Endothelial cell of umbilical vein (primary cell): ENCODE measurements around the gene NECAB2. TPM values are rescaled to one million over a fixed set of nuclear protein-coding genes. Genes with fewer than 3 reads are reported as not detected.

Experiments used
- BruUV-seq: library from RNA; stranded (reverse); fragments of 400-500 nt; replicated peaks from 2 replicates; lab custom pipeline; 2021; lab: Mats Ljungman, UMichigan
- CTCF ChIA-PET: fragments of 300-600, 350-600 bp; sonication (Branson Sonifier 250); formaldehyde crosslinking; loops from one replicate; lab custom pipeline; 2021; ENCODE audit warnings: antibody characterized with exemption, inconsistent platforms; lab: Charles Lee
- POLR2A ChIA-PET: fragments of 300-600, 350-600 bp; sonication (Branson Sonifier 250); formaldehyde crosslinking; loops from one replicate; lab custom pipeline; 2021; ENCODE audit warnings: antibody characterized with exemption, inconsistent platforms; lab: Charles Lee
- DNase-seq: peaks from one replicate; pipeline ENCODE4 v3.0.0-alpha.2; 2011; ENCODE audit warnings: low read depth, low spot score
- FAIRE-seq: peaks from 2 replicates; lab custom pipeline; 2011; peaks lifted over from hg19 to GRCh38; lab: Jason Lieb, UNC
- H2AFZ ChIP-seq: 2 replicates; pipeline ENCODE4 v1.6.0; 2012; ENCODE audit warnings: low read depth, low read length, control low read depth, inconsistent platforms
- H3K27ac ChIP-seq: 2 replicates; pipeline ENCODE4 v1.5.1; 2011; ENCODE audit warnings: low read depth, mild to moderate bottlenecking, control low read depth, low read length, moderate library complexity; ENCODE audit not compliant: insufficient read depth
- H3K27me3 ChIP-seq, 2 experiments: 2 replicates each; pipeline versions ENCODE4 v1.6.0 to v1.6.1; 2011; ENCODE audit warnings: low read length in 2 of 2, mixed read lengths in 1 of 2; ENCODE audit not compliant: control insufficient read depth in 2 of 2, insufficient read depth in 2 of 2
- H3K36me3 ChIP-seq, 2 experiments: 2 replicates in 1 of 2; 3 replicates in 1 of 2; pipeline ENCODE4 v1.5.1; 2011; ENCODE audit warnings: low read length in 2 of 2, mild to moderate bottlenecking in 1 of 2, moderate library complexity in 1 of 2; ENCODE audit not compliant: control insufficient read depth in 2 of 2, insufficient read depth in 2 of 2; ENCODE audit errors: extremely low read depth in 1 of 2
- H3K4me1 ChIP-seq: 3 replicates; pipeline ENCODE4 v1.5.1; 2011; ENCODE audit warnings: mild to moderate bottlenecking, low read length; ENCODE audit not compliant: control insufficient read depth, insufficient read depth; ENCODE audit errors: extremely low read depth
- H3K4me2 ChIP-seq: 2 replicates; pipeline ENCODE4 v1.6.1; 2011; ENCODE audit warnings: low read length, control low read depth, mixed read lengths; ENCODE audit not compliant: insufficient read depth
- H3K4me3 ChIP-seq, 3 experiments: fragments of 200-600 bp in 1 of 3; sonication (generic), shearing (Covaris generic) in 1 of 3; replicated peaks in 1 of 3; 2 replicates each; pipeline ENCODE4 v1.5.1; 2011 to 2016; ENCODE audit warnings: control low read depth in 3 of 3, low read length in 3 of 3, mild to moderate bottlenecking in 2 of 3, inconsistent platforms in 1 of 3, low read depth in 1 of 3, moderate library complexity in 1 of 3; ENCODE audit not compliant: insufficient read depth in 1 of 3
- H3K79me2 ChIP-seq: 2 replicates; pipeline ENCODE4 v1.6.0; 2012; ENCODE audit warnings: low read length, inconsistent platforms; ENCODE audit not compliant: control insufficient read depth, insufficient read depth
- H3K9ac ChIP-seq: replicated peaks from 2 replicates; pipeline ENCODE3; 2011; ENCODE audit warnings: low read length, control low read depth; ENCODE audit not compliant: insufficient read depth; ENCODE audit errors: extremely low read depth
- H3K9me1 ChIP-seq: replicated peaks from 3 replicates; pipeline ENCODE4 v1.6.0; 2011; ENCODE audit warnings: mild to moderate bottlenecking, low read length; ENCODE audit not compliant: control insufficient read depth, insufficient read depth; ENCODE audit errors: extremely low read depth
- H3K9me3 ChIP-seq: replicated peaks from 2 replicates; pipeline ENCODE4 v1.5.1; 2012; ENCODE audit warnings: low read length, inconsistent platforms; ENCODE audit not compliant: control insufficient read depth, insufficient read depth
- H4K20me1 ChIP-seq: replicated peaks from 2 replicates; pipeline ENCODE3; 2011; ENCODE audit warnings: mild to moderate bottlenecking, low read length; ENCODE audit not compliant: control insufficient read depth, insufficient read depth; ENCODE audit errors: extremely low read depth
- EZH2 ChIP-seq: IDR thresholded peaks from 2 replicates; pipeline ENCODE4 v1.6.1; 2012; ENCODE audit warnings: borderline replicate concordance, low read depth, mild to moderate bottlenecking, moderate library complexity, low read length, inconsistent platforms; ENCODE audit not compliant: severe bottlenecking
- FOS ChIP-seq: IDR thresholded peaks from 2 replicates; pipeline ENCODE4 v1.6.1; 2011; ENCODE audit warnings: mild to moderate bottlenecking, low read length, moderate library complexity, borderline replicate concordance; ENCODE audit not compliant: insufficient read depth
- GATA2 ChIP-seq: IDR thresholded peaks from 2 replicates; pipeline ENCODE4 v1.7.0; 2011; ENCODE audit warnings: low read depth, mild to moderate bottlenecking, moderate library complexity, mixed read lengths, low read length; ENCODE audit not compliant: insufficient read length, insufficient read depth
- JUN ChIP-seq: IDR thresholded peaks from 2 replicates; pipeline ENCODE4 v1.6.1; 2011; ENCODE audit warnings: borderline replicate concordance, low read depth; ENCODE audit not compliant: insufficient read length, insufficient read depth
- MYC ChIP-seq: IDR thresholded peaks from one replicate; pipeline ENCODE4 v1.6.1; 2011; ENCODE audit warnings: mild to moderate bottlenecking, low read depth, low read length
- POLR2A ChIP-seq: IDR thresholded peaks from 2 replicates; pipeline ENCODE4 v1.6.1; 2012; ENCODE audit warnings: low read depth, mild to moderate bottlenecking, control low read depth, low read length
- POLR2AphosphoS5 ChIP-seq: IDR thresholded peaks from 2 replicates; pipeline ENCODE4 v1.6.1; 2012; ENCODE audit warnings: low read depth, mild to moderate bottlenecking, control low read depth, low read length, moderate library complexity; ENCODE audit not compliant: insufficient read depth
- dilution Hi-C: fragments of 300-500 bp; cut with MboI; formaldehyde crosslinking; loops from one replicate; pipeline ENCODE4 v1.15.0; 2019; ENCODE audit warnings: low sequenced_read_pairs; ENCODE audit not compliant: extremely low pct_ligation_motif_present
- intact Hi-C: fragments of 100-400 bp; cut with micrococcal nuclease; formaldehyde crosslinking; loops from one replicate; pipeline ENCODE4 v1.10.0; 2022
- polyA plus RNA-seq, 4 experiments: library from polyadenylated mRNA; depleted of rRNA in 3 of 4; stranded (reverse) in 3 of 4; unstranded in 1 of 4; fragments of >200 nt; gene quantifications; 2 replicates each; pipeline versions ENCODE4 v1.2.1 to v1.2.3, GENCODE V29; 2011 to 2012; ENCODE audit warnings: missing spikeins in 1 of 4
- total RNA-seq: library from RNA; stranded (reverse); gene quantifications from 2 replicates; pipeline ENCODE4 v1.2.3, GENCODE V29; 2021
- TF ChIP-seq, protein P1 (sequence below): IDR thresholded peaks from 2 replicates; pipeline ENCODE4 v1.6.1; 2011; ENCODE audit not compliant: insufficient read depth, insufficient read length
- TF ChIP-seq, protein P2 (sequence below), 2 donors: IDR thresholded peaks; 1 replicate in 1 of 2; 2 replicates in 1 of 2; pipeline ENCODE4 v1.5.1; 2011; ENCODE audit warnings: low read length in 2 of 2, mild to moderate bottlenecking in 2 of 2, moderate library complexity in 2 of 2, control low read depth in 1 of 2, inconsistent platforms in 1 of 2, low read depth in 1 of 2; ENCODE audit not compliant: insufficient read depth in 1 of 2; ENCODE audit errors: extremely low read depth in 1 of 2

NECAB2 gene
- total and polyA plus RNA-seq, 2 donors (not counting 3 experiments of a cell fraction or from before 2014, with no cell fraction given): 0.26 to 0.31 TPM

DNA sequence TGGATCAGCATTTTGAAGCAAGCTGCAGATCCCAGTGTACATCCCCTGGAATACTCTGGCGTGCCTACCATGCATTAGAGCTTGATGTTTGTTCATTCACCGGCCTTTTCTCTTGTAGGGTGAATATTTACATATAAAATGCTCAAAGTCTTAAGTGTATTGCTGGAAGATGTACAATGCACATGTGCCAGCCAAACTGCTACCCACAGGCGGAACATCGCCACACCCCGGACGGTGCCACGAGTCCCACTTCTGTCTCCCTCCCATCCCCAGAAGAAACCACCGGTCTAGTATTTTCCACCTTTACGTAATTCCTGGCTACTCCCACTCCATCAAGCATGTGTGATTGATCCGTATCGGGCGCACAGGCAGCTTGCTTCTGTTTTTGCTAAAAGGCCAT, 70.4 kb downstream of the NECAB2 start:
- no peaks in the 10 kb centered on the region for H4K20me1 ChIP-seq
- no peak overlapping the region for H3K4me3 ChIP-seq
- H3K9ac ChIP-seq: no peak overlapping the region
- no peaks in the 10 kb centered on the region for H3K9me1 ChIP-seq
- dilution Hi-C loops (no loop called here), intact Hi-C loops (no loop called here)
- TF ChIP-seq, protein P1, sequence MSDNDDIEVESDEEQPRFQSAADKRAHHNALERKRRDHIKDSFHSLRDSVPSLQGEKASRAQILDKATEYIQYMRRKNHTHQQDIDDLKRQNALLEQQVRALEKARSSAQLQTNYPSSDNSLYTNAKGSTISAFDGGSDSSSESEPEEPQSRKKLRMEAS: no peak
- TF ChIP-seq EZH2: no peak
- no peak for TF ChIP-seq MYC
- TF ChIP-seq FOS: no peak
- no peak for TF ChIP-seq POLR2A
- no peak for TF ChIP-seq JUN
- no peak overlapping the region for H3K4me2 ChIP-seq
- ChIA-PET POLR2A (no interaction called here), CTCF (no interaction called here)
- no peaks in the 10 kb centered on the region for H3K9me3 ChIP-seq
- no peak overlapping the region for H3K27ac ChIP-seq
- no peaks in the 10 kb centered on the region for H3K36me3 ChIP-seq
- no TSS peak for BruUV-seq
- H2AFZ ChIP-seq: no peak overlapping the region
- DNase-seq (no peak), FAIRE-seq (no peak)
- no peaks in the 10 kb centered on the region for H3K4me1 ChIP-seq
- H3K79me2 ChIP-seq: no peaks in the 10 kb centered on the region
- peaks cover 0 to 2% of the 10 kb centered on the region in 2 experiments for H3K27me3 ChIP-seq

DNA sequence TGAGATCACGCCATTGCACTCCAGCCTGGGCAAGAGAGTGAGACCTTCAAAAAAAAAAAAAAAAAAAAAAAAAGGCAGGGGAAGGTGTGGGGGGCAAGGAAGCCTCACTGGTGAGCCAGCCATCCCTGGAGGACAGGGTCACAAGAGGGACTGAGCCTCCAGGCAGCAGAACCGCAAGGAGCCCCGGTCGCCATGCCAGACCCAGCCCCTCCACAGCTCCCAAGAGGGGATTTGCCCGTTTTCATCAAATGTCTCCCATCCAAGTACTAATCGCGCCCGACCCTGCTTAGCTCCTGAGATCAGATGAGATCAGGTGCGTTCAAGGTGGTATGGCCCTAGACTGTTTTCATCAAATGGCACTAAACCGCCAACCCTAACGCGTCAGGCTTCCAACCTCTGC, 71.7 kb downstream of the NECAB2 start:
- H3K36me3 ChIP-seq: no peaks in the 10 kb centered on the region
- H3K79me2 ChIP-seq: no peaks in the 10 kb centered on the region
- dilution Hi-C loops (no loop called here), intact Hi-C loops (loop anchor here (5.0 kb wide), 1 partner anchor 82 kb away; no protein-coding TSS in a partner anchor)
- H3K9ac ChIP-seq: no peak overlapping the region
- BruUV-seq: no TSS peak
- peaks cover 0 to 4% of the 10 kb centered on the region in 2 experiments for H3K27me3 ChIP-seq
- H3K4me2 ChIP-seq: no peak overlapping the region
- no peak overlapping the region for H3K4me3 ChIP-seq
- FAIRE-seq: no peak
- no peak for DNase-seq
- no peak overlapping the region for H3K27ac ChIP-seq
- H3K9me3 ChIP-seq: no peaks in the 10 kb centered on the region
- H2AFZ ChIP-seq: no peak overlapping the region
- H3K4me1 ChIP-seq: no peaks in the 10 kb centered on the region
- CTCF ChIA-PET: no interaction called here
- POLR2A ChIA-PET: no interaction called here
- H3K9me1 ChIP-seq: no peaks in the 10 kb centered on the region
- no peaks in the 10 kb centered on the region for H4K20me1 ChIP-seq
- TF ChIP-seq, protein P2, sequence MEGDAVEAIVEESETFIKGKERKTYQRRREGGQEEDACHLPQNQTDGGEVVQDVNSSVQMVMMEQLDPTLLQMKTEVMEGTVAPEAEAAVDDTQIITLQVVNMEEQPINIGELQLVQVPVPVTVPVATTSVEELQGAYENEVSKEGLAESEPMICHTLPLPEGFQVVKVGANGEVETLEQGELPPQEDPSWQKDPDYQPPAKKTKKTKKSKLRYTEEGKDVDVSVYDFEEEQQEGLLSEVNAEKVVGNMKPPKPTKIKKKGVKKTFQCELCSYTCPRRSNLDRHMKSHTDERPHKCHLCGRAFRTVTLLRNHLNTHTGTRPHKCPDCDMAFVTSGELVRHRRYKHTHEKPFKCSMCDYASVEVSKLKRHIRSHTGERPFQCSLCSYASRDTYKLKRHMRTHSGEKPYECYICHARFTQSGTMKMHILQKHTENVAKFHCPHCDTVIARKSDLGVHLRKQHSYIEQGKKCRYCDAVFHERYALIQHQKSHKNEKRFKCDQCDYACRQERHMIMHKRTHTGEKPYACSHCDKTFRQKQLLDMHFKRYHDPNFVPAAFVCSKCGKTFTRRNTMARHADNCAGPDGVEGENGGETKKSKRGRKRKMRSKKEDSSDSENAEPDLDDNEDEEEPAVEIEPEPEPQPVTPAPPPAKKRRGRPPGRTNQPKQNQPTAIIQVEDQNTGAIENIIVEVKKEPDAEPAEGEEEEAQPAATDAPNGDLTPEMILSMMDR (IDR thresholded peaks at IDR 0.05; ENCODE audit: extremely low read depth in 1 of 2, insufficient read depth in 1 of 2, low read depth in 1 of 2, low read length in 2 of 2): no peak
- TF ChIP-seq GATA2 (no peak), FOS (no peak), POLR2AphosphoS5 (no peak), POLR2A (no peak), EZH2 (no peak), MYC (no peak), JUN (no peak)
- TF ChIP-seq, protein P1: no peak
